HG02759 (cell line): ENCODE data around the gene TEDC2.

Experiments
- ATAC-seq: cut with Tn5 transposase; IDR thresholded peaks from one replicate; pipeline ENCODE4 v1.9.1; 2021; ENCODE audit warnings: mild to moderate bottlenecking, moderate library complexity; ENCODE audit not compliant: unreplicated experiment

Gene TEDC2

GRCh38 chr16:2511128-2511800, 51.4 kb downstream of the TEDC2 start:
- ATAC-seq = no peak

DNA sequence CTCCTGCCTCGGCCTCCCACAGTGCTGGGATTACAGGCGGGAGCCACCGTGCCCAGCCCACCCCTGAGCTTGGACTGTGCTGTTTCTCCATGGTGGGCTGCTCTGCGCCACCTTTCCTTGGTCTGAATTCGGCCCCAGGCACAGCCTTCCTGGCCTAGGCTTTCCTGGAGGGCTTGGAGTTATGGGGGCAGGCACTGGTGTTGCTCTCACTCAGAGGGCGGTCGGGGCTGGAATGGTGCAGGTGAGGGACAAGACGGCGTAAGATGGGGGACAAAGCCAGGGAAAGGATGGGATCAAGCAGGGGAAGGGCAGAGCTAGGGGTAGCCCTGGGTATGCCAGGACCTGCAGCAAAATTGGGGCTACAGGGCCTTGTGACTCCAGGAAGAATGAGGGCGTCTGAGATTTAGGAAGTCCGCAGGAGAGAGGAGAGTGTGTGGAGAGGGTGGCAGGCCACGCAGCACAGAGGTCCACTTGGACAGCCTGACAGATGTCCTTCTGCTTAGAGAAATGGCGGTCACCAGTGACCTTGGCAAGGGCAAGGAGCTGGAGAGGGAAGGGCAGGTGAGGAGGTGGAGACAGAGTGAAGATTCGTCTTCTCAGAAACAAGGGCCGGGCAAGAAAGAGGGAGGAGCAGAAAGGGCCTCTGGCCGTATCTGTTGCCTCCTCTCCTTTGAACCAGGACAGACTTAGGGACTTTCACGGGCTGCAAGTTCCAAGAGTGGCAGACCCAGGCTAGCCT, 52.3 kb downstream of the TEDC2 start:
- ATAC-seq = no peak

DNA sequence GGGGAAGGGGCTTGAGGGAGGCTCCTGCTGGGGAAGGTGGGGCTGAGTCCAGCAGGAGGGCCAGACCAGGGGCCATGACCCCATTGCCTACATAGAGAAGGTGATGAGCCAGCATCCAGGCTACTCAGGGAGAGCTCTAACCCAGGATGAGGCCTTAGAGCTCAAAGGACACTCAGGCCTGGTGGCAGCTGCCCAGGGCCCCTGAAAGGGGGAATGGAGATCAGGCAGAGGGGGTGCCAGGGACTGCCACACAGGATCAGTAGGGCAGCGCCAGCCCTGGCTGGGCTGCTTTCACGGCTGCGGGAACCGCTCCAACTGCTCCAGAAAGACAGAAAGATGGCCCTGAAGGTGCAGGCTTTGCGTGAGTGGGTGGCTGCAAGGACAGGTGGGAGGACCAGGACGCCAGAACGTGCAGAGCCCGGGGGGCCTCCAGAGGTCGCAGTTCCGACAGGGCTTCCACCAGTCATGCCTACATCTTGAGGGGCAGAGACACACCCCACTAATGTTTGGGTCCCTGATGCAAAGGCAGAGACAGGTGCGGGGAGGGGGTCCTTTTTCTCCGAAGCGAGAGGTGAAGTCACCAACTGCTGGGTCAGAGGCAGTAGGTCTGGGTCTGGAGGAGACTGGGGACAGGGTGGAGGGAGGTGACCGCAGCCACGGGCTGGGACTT, 53.0 kb downstream of the TEDC2 start:
- no peak for ATAC-seq

DNA sequence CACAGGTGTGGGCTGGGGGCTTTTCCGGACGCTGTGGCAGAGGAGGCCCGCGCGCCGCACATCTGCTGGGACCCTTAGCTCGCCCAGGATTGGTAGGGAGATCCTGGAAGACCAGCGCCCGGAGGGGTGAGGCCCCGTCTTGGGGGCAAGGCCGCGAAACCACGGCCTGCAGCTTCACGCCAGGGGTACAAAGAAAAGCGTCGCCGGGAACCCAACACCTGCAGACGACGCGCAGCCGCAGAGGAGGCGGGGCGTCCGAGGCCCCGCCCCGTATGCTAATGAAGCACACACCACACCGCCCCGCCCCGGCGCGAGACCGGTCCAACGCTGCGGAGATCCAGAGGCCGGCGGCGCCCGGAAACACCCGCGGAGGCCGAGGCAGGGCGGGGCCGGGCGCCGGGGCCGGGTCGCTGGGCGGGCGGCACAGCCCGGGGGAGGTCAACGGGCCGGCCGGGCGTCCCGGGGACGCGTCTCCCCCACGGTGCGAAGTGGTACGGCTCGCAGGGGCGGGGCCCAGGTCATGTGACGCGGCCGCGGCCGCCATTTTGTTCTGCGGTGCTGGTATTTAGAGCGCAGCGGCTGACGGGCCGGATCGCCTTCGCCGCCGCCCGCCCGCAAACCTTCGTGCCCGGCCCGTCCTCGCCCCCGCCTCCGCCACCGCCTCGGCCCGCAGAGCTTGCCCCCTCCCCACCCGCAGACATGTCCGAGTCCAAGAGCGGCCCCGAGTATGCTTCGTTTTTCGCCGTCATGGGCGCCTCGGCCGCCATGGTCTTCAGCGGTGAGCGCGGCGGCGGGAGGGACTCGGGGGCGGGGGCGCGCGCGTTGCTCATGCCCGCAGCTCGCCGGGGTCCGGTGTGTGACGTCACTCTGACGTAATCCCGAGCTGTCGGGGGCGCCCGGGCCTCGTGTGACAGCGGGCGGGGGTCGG, 53.8 kb downstream of the TEDC2 start, which contains the start of gene ATP6V0C:
ATP6V0C (plus strand) TSS at position 548 of the 928 bp plus-strand sequence; CDS start at position 700, 152 bp downstream.
- peak; percentile 75 for ATAC-seq
